ENCODE data around the gene SLC5A1.
"Not testable (repeated sequence)": the region's sequence is repeated elsewhere in the genome, so short reads cannot be mapped to it uniquely, and the experiment has no call there.

SLC5A1 gene

DNA sequence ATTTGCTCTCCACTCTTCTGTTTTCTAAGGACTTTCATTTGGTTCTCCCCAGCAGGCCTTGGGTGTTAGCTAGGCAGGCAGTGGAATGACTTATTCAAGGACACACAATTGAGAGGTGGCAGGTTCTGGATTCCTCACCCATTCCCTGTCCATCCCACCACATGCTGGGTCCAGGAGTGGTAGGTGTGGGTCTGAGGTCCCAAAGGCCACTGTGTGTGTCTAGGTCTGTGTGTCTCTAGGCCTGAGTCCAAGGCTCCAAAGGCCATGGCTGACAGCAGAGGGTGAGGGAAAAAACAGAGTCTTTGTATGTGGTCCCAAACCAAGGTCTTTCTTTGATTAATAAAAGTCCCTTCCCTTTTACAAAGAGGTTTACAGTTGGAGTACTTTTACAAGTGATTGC lies 40.8 kb downstream of the SLC5A1 start:
- FAIRE-seq = no peak
- no peak for DNase-seq (ENCODE audit: low spot score)

DNA sequence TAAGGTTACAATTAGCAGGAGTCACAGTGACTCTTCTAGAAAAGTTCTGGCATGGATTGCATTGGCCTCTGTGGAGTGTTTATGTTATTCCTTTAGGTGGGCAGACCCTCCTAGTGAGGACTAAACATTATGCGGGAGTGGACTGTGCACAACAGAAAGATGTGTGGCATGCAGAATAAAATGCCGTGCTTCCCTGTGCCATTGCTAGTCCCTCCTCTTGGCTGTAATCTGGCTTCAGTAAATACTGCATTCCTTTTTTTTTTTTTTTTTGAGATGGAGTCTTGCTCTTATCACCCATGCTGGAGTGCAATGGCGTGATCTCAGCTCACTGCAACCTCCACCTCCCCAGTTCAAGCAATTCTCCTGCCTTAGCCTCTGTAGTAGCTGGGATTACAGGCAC lies 45.0 kb downstream of the SLC5A1 start:
- no peak for FAIRE-seq

DNA sequence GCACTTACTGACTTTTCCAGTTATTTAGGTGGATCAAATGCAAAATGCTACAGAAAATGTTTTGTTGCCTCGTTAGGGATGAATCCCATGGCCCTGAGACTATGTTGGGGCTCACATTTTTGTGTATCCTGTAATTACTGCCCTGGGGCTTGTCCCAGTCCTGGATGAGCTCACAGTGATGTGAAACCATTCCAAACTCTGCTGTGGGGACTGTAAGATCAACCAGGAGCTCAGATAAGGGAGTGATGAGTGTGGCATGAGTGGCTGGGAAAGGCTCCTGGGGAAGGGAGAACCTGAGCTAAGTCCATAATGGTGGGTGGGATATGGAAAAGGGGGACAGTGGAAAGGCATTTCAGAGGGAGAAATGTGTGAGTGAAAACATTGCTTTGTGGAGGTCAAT lies 54.0 kb downstream of the SLC5A1 start:
- FAIRE-seq (no peak), DNase-seq (ENCODE audit: low spot score) (no peak)

More for the DNA sequence above, 45.0 kb downstream of the SLC5A1 start:
- no peak for DNase-seq (ENCODE audit: low spot score)

DNA sequence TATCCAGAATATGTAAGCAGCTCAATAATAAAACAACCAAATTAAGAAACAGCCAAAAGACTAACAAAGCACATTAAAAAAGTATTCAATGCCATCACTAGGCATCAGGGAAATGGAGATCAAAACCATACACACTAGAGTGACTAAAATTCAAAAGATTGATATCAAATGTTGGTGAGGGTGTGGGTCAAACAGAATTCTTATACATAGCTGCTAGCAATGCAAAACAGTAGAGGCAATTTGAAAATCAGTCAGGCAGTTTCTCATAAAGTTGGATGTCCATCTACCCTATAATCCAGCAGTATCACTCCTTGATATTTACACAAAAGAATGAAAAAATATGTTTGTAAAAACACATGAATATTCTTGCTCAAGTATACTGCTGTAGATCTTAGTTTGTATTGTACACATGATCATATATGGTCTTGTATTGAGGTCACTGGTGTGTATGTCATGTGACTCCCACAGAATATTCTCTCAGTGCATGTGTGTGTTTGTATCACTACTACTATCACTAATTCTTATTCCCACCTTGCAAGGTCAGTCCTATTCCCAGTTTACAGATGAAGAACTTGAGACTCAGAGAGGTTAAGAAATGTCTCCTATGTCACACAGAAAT lies 54.9 kb downstream of the SLC5A1 start:
- no peak for DNase-seq (ENCODE audit: low spot score)
- FAIRE-seq = no peak

DNA sequence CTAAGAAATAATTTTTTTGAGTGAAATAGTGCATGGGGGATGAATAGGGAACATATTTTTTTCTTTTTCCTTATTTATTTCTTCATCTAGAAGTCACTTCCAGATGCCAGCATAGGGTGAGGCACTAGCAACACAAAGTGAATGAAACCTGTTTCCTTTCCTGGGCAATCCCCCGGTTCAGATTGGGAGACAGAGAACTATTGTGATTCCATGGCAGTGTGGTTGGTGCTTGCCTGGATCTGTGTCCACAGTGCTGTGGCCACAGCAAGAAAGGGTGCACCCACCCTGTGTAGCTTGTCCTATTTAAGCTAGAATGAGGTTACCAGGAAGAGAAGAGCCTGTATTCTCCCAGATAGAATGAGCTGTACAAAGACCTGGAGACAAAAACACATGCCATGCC lies 57.6 kb downstream of the SLC5A1 start:
- DNase-seq (ENCODE audit: low spot score) (no peak), FAIRE-seq (no peak)

DNA sequence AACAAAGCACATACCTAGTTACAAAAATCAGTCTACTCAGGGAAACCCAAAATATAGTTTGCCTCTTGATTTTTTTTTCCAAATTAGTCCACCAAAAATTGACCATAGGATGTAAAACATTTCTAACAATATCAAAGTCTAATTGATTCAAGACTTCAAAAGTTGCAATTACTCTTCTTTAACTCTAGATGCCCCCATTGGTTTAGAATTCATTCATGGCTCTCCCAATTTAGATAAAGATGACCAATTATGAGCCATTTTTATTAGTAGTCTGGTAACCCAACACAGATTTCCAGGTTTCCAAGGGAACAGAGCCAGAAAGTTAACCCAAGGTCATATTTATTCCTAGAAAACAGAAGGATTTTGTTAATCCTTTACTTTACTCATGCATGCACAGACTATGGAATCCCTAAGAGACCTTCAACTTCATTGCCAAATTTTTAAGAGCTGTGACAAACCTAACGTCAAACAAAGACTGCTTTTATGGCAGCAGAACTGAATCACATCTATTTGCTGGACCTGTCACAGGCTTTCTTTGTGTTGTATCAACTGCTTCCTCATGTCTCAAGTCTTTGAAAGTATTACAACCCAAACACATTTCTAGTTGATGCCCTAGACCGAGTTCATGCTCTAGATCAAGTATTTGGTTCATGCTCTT lies 60.7 kb downstream of the SLC5A1 start:
- no peak for FAIRE-seq

DNA sequence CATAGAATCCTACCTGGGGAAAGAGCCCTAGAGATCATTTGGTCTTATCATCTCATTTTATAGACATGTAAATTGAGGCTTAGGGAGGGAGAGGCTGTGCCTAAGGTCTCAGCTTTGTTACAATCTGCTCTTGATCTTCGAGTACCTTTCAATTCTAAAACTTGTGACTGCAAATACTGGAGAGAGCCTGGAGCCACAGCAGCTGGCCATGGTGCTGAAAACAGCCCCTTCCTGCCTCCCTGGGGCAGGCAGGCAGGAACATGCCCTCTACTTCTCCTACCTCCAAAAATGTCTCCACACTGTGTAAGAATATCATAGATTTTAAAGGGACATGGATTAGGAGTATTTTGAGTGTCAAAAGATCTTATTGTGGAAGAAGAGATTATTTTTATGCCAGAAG lies 63.9 kb downstream of the SLC5A1 start:
- no peak for FAIRE-seq
- DNase-seq (ENCODE audit: low spot score) = no peak

More for the DNA sequence above, 60.7 kb downstream of the SLC5A1 start:
- DNase-seq (ENCODE audit: low spot score) = no peak

DNA sequence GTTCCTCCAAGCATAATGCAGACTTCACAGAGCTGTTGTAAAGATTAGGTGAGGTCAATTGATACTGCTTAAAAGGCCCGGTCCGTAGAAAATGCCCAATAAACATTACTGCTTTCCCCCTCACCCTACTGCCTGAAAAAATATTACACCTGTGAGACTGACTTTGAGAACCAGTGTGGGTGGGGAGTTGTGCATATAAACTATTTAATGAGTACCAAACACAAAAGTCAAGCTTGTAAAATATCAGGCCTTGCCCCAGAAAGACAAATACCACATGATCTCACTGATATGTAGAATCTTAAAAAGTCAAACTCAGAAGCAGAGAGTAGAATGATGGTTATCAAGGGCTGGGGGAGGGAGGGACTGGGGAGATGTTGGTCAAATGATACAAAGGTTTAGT lies 69.3 kb downstream of the SLC5A1 start:
- DNase-seq (ENCODE audit: low spot score) = no peak
- FAIRE-seq = no peak

DNA sequence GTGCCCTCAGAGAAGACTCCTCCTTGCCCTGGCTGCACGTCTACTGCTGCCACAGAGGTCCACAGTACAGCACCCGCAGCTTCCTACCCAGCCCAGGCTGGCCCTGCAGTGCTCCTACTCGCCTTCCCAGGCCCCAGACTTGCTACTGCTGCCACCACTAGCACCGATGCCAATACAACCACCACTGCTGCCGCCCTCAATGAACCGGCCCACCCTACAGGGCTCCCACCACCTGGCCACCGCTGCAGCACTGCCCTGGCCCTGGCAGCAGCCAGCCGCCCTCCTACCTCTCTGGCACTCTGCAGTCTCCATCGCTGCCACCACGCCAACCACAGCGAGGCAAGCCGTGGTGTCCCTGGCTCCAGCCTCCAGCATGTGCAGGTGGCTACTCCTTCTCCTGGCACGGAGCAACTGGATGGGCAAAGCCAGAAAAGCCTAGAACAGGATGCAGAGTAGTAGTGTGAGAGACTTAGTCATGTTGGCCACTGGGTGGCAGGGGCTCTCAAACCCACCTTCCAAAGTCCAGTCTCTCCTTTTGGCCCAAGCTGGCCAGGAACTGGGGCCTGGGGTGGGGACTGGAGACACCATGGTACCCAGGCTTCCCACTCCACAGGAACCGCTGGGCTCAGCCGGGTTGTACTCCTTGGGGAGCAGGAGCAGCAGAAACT lies 76.6 kb downstream of the SLC5A1 start:
- no peak for DNase-seq (ENCODE audit: low spot score)
- no peak for FAIRE-seq

DNA sequence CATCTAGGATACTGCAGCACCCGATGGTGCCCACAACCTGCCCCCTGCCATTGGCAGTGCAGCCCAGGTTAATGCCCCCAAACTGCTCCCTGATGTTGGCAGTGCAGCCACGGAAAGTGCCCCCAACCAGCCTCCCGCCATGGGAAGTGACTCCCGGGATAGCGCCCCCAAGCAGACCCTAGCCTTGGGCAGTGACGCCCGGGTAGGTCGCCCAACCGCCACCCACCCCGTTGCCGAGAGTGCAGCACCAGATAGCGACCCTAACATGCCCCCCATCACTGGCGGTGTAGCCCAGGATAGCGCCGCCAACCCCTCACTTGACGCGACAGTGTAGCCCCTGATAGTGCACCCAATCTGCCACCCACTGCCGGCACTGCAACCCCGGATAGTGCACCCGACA lies 77.5 kb downstream of the SLC5A1 start:
- DNase-seq (ENCODE audit: low spot score) (no peak), FAIRE-seq (no peak)

DNA sequence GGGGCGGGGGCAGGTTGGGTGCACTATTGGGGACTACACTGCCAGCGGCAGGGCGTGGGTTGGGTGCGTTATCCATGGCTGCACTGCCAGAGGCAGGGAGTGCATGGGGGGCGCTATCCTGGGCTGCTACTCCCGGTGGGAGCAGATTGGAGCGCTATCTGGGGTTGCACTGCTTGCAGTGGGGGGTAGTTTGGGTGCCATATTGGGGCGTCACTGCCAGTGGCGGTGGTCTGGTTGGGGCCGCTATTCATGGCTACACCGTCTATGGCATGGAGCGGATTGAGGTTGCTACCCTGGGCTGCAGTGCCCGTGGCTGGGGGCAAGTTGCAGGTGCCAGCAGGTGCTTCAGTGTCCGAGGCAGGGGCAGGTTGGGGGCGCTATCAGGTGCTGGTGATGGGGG lies 79.8 kb downstream of the SLC5A1 start:
- DNase-seq (ENCODE audit: low spot score) = no peak
- no peak for FAIRE-seq

DNA sequence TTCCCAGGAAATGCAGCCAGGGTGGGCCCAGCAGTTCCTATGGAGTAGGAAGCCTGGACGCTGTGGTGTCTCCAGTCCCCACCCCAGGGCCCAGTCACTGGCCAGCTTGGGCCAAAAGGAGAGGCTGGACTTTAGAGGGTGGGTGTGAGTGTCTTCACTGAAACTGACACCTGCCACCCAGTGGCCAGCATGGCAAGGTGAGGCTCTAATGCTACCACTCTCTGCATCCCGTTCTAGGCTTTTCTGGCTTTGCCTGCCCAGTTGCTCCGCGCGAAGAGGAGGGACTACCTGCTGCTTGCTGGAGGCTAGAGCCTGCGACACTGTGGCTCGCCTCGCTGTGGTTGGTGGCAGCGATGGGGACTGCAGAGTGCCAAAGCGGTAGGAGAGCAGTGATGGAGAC lies 80.6 kb downstream of the SLC5A1 start:
- FAIRE-seq = no peak
- no peak for DNase-seq (ENCODE audit: low spot score)

DNA sequence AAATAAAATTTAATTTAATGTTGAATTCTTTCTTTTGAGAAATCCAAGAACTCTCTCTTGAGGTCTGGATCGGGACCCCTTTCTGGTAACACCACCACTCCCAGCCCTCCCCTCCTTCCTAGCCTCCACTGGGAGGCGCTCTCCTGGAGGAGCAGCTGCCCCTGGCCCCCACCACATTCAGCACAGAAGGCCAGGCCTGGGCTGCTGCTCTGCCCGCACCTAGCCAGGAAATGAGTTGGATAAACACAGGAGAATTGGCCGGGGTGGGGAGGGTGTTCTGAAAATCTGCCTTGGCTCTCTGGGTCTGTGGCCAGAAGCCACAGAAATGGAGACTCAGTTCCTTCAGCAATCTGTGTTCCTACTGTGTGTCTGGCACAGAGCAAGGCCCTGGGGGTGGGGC lies 84.8 kb downstream of the SLC5A1 start:
- DNase-seq (ENCODE audit: low spot score) (no peak), FAIRE-seq (no peak)

DNA sequence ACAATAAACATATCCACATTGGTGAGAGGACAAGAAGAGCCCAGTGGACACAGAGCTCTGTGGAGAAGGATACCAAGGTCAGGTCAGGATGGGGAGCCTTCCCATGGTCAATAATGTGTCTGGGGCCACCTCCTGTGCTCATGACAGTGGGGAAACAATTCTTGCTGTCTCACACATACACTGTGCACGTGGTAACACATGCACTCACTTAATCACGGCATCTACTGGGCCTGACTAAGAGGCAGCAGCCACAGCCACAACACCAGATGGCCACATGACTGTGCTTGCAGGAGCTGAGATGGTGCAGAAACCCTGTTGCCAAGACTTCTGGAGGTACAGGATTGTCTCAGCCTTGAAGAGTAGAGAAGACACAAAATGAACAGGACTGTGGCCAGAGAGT lies 87.4 kb downstream of the SLC5A1 start:
- DNase-seq (ENCODE audit: low spot score) = no peak
- no peak for FAIRE-seq

DNA sequence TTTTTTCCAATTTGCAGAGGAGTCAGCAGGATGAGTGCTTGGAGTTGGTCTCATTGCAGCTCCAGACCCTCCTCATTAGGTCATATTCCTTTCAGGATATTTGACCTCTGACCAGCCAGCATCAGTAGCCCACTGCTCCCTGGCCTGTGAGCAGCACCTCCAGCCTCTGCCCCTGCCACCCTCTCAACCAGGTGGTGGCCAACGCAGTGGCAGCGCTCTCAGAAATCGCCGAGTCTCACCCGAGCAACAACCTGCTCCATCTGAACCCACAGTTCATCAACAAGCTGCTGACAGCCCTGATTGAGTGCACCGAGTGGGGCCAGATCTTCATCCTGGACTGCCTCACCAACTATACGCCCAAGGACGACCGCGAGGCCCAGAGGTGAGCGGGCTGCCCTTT lies 89.1 kb downstream of the SLC5A1 start:
- DNase-seq (ENCODE audit: low spot score) (no peak), FAIRE-seq (no peak)

DNA sequence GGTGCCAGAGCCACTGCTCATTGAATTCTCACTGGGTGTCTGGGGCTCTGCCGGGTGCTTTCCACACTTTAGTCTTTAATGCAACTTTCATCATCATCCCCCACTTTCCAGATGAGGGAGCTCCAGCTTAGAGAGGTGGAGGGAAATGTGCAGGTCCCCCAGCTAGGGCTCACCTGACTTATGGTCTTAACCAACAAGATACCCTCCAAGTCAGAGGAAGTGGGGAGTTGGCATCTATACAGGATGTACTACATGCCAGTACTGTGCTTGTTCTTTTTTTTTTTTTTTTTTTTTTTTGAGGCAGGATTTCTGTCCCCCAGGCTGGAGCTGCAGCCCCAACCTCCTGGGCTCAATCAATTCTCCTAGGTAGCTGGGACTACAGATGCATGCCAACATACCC lies 89.7 kb downstream of the SLC5A1 start:
- FAIRE-seq (no peak), DNase-seq (ENCODE audit: low spot score) (no peak)

DNA sequence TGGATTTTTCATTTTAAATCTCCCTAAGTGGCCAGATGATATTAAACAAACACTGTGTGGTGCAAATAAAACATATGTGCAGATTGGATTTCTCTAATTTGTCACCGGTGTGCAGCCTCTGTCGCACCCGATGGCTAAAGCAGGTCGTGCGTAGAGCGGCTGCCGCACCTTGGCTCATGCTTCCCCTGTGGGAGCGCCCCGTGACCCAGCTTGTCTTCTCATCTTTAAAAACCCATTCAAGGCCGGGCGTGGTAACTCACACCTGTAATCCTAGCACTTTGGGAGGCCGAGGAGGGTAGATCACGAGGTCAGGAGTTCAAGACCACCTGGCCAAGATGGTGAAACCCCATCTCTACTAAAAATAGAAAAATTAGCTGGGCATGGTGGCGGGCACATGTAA lies 91.7 kb downstream of the SLC5A1 start:
- not testable (repeated sequence) for DNase-seq (ENCODE audit: low spot score); FAIRE-seq

DNA sequence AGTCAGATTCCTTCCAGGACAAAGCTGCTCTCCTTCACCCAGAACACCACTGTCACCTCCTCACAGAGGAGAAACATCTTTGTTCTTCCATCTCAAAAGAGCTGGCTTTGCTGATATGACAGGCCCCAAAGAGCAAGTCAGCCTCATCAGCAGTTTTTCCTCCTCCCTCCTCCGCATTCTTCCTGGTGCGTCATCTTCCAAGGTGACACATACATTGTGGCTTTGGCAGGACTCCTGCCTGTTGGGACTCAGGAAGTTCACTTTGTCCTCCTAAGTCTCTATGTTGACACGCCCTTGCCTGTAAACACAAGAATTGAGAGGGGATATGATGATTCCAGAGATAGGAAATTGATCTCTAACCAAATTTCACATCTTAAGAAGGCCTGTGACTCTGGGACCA lies 92.9 kb downstream of the SLC5A1 start:
- peak; percentile 82 for DNase-seq (ENCODE audit: low spot score)
- peak; percentile 87 for FAIRE-seq

DNA sequence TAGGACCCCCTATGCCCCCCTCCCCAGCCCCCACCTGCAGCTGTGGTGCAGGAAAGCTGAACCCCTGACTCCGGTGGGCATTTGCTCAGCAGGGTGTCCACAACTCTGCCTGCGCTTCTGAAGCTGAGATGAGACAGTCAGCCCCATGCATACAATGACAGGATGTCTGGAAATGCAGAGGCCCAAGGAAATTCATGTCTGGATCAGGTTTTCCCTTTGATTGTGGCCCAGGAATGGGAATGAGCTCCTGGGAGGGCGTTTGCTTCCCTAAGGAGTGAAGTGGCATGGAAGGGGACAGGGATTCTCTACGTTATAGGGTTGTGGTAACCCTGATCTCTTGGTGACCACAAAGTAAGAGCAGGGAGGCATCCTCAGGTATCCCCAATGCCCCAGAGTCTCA lies 93.8 kb downstream of the SLC5A1 start:
- not testable (repeated sequence) for DNase-seq (ENCODE audit: low spot score); FAIRE-seq

DNA sequence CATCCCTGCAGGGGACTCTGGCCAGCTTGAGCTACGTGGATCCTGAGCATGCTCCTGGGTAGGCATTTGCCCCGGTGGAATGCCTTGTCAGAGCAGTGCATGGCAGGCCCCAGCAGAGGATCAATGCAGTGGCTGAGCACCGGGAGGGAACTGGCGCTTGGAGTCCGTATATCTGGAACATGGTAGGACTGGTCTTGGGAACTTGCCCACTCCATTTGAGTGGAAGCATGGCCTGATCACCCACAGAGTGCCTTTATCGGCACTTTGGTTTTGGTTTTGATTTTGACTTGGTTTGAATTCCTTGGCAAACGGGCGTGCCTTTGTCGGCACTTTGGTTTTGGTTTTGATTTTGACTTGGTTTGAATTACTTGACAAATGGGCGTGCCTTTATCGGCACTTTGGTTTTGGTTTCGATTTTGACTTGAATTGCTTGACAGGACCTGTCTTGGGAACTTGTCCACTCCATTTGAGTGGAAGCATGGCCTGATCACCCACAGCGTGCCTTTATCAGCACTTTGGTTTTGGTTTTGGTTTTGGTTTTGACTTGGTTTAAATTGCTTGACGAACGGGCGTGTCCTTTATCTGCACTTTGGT lies 94.8 kb downstream of the SLC5A1 start:
- DNase-seq (ENCODE audit: low spot score) (peak; percentile 66), FAIRE-seq (peak; percentile 78)

DNA sequence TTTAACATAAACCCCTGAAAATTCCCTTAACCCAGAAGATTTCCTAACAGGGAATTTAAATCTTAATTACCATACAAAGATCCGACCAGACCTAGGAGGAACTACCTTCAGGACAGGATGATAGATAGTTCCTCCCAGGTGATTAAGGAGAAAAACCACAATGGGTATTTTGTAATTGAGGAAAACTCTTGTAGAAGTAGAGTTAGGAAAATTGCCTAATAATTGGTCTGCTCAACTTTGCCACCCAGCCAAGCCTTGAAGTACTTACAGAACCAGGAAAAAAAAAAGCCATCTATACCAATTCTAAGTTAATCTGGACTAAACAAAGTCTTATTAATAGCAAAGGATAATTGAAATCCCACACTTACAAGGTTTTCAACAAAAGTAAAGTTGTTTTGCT lies 95.5 kb downstream of the SLC5A1 start:
- FAIRE-seq; DNase-seq (ENCODE audit: low spot score): not testable (repeated sequence)

DNA sequence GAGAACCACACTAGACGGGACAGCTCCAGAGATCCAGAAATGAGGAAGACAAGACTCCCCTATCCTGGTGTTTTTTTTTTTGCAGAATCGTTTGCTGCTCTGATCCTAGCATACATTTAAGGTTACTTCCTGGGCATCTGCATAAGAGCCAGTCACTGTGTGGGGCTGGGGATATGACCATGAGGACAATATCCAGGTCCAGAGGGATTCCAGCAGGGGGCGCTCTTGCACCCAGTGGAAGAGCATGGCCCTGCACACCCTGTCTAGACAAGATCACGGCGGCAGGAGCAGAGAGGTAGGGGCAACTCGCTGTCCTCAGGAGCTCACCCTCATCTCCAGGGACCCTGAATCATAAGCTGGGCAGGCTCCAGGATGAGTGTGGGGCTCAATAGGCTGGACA lies 97.6 kb downstream of the SLC5A1 start:
- DNase-seq (ENCODE audit: low spot score); FAIRE-seq: not testable (repeated sequence)

Data from RCC 7860 (cell line).